SHP77 (cell line): ENCODE results near the gene GPR151.
A peak's percentile ranks its signal among the peaks of the same experiment; 100 is the strongest.
"Not testable (repeated sequence)": the region's sequence is repeated elsewhere in the genome, so short reads cannot be mapped to it uniquely, and the experiment has no call there.

ENCODE experiments used
- DNase-seq, 2 experiments: peaks; one replicate each; lab custom pipeline; 2025; lab: John Stamatoyannopoulos, UW

Gene GPR151

GRCh38 chr5:146516151-146516475 lies at the start of gene GPR151:
Gene GPR151 (minus strand): TSS chr5:146516190. CDS start chr5:146516113, 77 bp downstream.
- no peak for DNase-seq

GRCh38 chr5:146564007-146564762 lies 48.2 kb upstream of the GPR151 start:
- DNase-seq = no peak

GRCh38 chr5:146562461-146562860 lies 46.5 kb upstream of the GPR151 start:
- DNase-seq = no peak

GRCh38 chr5:146561711-146562110 lies 45.7 kb upstream of the GPR151 start:
- no peak for DNase-seq

GRCh38 chr5:146560205-146560812 lies 44.3 kb upstream of the GPR151 start:
- no peak for DNase-seq

GRCh38 chr5:146556884-146557283 lies 40.9 kb upstream of the GPR151 start:
- DNase-seq = not testable (repeated sequence)

GRCh38 chr5:146553446-146553845 lies 37.5 kb upstream of the GPR151 start:
- no peak for DNase-seq

GRCh38 chr5:146549615-146550014 lies 33.6 kb upstream of the GPR151 start:
- DNase-seq = no peak

GRCh38 chr5:146548781-146549449 lies 32.9 kb upstream of the GPR151 start:
- DNase-seq = no peak

- DNase-seq = no peak
Observed at GRCh38 chr5:146544232-146544631, 28.2 kb upstream of the GPR151 start.

- DNase-seq = peak; percentile 72 to 75
Observed at GRCh38 chr5:146541958-146542849, 26.2 kb upstream of the GPR151 start.

- no peak for DNase-seq
Observed at GRCh38 chr5:146540414-146540813, 24.4 kb upstream of the GPR151 start.

GRCh38 chr5:146539973-146540372 lies 24.0 kb upstream of the GPR151 start:
- DNase-seq = no peak

- DNase-seq = no peak
Observed at GRCh38 chr5:146538432-146538831, 22.4 kb upstream of the GPR151 start.

- no peak for DNase-seq
Observed at GRCh38 chr5:146533882-146534281, 17.9 kb upstream of the GPR151 start.

GRCh38 chr5:146533260-146533857 lies 17.4 kb upstream of the GPR151 start:
- peak; percentile 83 to 85 for DNase-seq

GRCh38 chr5:146529984-146530383 lies 14.0 kb upstream of the GPR151 start:
- no peak for DNase-seq

GRCh38 chr5:146528236-146528635 lies 12.2 kb upstream of the GPR151 start:
- DNase-seq = peak in 1 of 2 experiments; percentile 3

GRCh38 chr5:146527785-146528184 lies 11.8 kb upstream of the GPR151 start:
- DNase-seq = no peak

- no peak for DNase-seq
Observed at GRCh38 chr5:146523698-146524097, 7.7 kb upstream of the GPR151 start.

- peak; percentile 62 to 74 for DNase-seq
Observed at GRCh38 chr5:146521403-146522106, 5.6 kb upstream of the GPR151 start.
